ENCODE data around the gene THAP4. TPM values are rescaled to one million over a fixed set of nuclear protein-coding genes. Genes with fewer than 3 reads are reported as not detected.
A peak's percentile ranks its signal among the peaks of the same experiment; 100 is the strongest.

Gene THAP4
- total and polyA plus RNA-seq, 8 donors: 22.4 to 42.9 (median 27.1) TPM

GRCh38 chr2:241538838-241539615 is 97.9 kb downstream of the THAP4 start:
- FAIRE-seq (no peak), DNase-seq (peak in 1 of 6 donors; percentile 25), ATAC-seq (no peak)
- intact Hi-C loops (cut with DNase I): no loop called here
- WGBS, 2 donors: 87 to 90% methylated on average over 15 of the region's 15 CpGs
- no peaks in the 10 kb centered on the region for H3K27me3 ChIP-seq
- H3K27ac ChIP-seq: no peak overlapping the region
- peaks cover 0 to 6% (median 4%) of the 10 kb centered on the region in 3 donors for H3K4me1 ChIP-seq
- H3K9me3 ChIP-seq: no peaks in the 10 kb centered on the region
- no peak for TF ChIP-seq CTCF (IDR thresholded peaks at IDR 0.05)
- no peak overlapping the region for H3K4me3 ChIP-seq
- no peaks in the 10 kb centered on the region for H3K36me3 ChIP-seq

DNA sequence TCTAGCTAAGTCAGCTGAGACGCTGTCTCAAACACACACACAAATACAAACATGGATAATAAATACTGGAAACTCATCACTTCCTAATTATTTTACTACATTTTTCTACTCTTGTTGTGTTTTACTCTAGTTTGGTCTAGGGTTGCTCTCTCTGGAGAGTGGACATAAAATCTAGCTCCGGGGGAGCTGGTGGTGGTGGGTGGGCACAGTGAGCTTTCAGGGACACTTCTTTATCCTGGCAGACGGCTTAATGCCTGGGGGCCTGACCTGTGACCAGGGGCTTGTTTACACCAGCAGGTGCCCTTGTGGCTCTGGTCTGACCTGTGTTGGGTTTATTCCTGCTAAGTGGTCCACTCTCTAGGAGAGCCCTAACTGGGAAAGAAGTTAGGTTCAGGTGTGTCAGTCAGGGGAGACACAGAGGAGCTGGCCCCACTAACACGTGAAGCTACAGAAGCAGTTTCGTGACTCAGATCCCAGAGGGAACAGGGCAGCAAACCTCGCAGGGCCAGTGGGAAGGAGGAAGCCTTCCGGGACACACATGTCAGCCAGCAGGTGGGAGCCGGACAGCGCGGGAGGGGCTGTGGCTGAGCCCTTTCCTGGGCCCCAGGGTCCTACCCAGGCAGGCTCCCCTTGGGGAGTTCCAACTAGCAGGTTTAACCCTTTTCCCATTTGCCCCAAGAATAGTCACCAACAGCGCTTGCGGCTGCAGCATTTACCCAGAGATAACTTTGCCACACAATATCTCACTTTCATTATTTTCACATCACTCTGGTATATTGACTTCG is 100.9 kb downstream of the THAP4 start:
- peaks cover 0 to 4% (median 3%) of the 10 kb centered on the region in 3 donors for H3K4me1 ChIP-seq
- peak in 1 of 6 donors; percentile 42 for DNase-seq
- 50 to 64% methylated on average over 12 to 13 of the region's 13 CpGs for WGBS, 2 donors
- no peak for FAIRE-seq
- no peaks in the 10 kb centered on the region for H3K27me3 ChIP-seq
- H3K4me3 ChIP-seq: no peak overlapping the region
- no peak overlapping the region for H3K27ac ChIP-seq
- intact Hi-C loops (cut with DNase I): no loop called here
- H3K36me3 ChIP-seq: no peaks in the 10 kb centered on the region
- ATAC-seq: no peak
- no peaks in the 10 kb centered on the region for H3K9me3 ChIP-seq
- no peak for TF ChIP-seq CTCF (IDR thresholded peaks at IDR 0.05)

DNA sequence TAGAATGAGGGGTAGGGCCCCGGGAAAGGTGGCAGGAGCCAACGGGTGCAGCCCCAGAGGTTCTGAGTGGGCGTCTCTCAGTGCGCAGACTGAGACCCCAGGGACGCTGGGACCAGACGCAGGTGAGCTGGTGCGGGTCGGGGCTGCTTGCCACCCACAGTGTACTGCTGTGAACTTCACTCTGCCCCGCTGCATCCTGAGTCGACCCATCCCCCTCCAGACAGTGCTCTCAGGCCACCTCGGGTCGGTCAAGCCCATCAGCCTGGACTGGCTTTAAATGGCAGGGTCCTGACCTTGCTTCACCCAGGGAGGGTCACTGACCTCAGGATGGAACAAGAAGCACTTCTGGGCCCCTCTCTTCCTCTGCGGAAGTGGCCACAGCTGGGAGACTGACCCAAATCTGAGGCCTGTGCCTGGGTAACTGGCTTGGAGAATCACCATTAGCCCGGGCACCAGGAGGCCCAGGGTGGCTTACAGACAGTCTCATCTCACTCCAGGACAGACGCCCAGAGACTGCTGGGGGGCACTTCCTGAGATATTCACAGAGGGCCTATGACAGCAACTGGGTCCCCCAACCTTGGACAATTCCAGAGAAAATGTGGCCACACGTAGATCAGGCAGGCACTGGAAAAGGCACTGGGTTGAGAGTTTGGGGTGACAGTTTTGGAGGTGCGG is 102.1 kb downstream of the THAP4 start:
- Histone ChIP-seq H3K9me3 (no peaks in the 10 kb centered on the region), H3K27ac (no peak overlapping the region), H3K4me3 (no peak overlapping the region), H3K36me3 (no peaks in the 10 kb centered on the region), H3K27me3 (no peaks in the 10 kb centered on the region), H3K4me1 (no peaks in the 10 kb centered on the region)
- ATAC-seq (no peak), FAIRE-seq (no peak), DNase-seq (peak in 1 of 6 donors; percentile 47)
- 81% methylated on average over 17 of the region's 17 CpGs for WGBS, 2 donors
- TF ChIP-seq CTCF (IDR thresholded peaks at IDR 0.05): no peak
- intact Hi-C loops (cut with DNase I): no loop called here

Other genes with a start within 250 kb of the THAP4 start
- 100 to 1,000 TPM in 1 of 6 donors, 10 to 100 TPM in 5; 60.6 to 103 (median 71.7) TPM for gene STK25, start 128.6 kb downstream of the THAP4 start, total RNA-seq
- 100 to 1,000 TPM; 265 to 282 TPM for gene STK25, start 128.6 kb downstream of the THAP4 start, polyA plus RNA-seq
- gene BOK, start 78.4 kb downstream of the THAP4 start, total RNA-seq: 10 to 100 TPM in 5 of 6 donors, 1 to 10 TPM in 1; 10.0 to 24.8 (median 12.6) TPM
- 10 to 100 TPM; 10.1 to 11.5 TPM for gene BOK, start 78.4 kb downstream of the THAP4 start, polyA plus RNA-seq
- 10 to 100 TPM; 22.8 to 65.2 (median 30.4) TPM for gene ATG4B, start 535 bp upstream of the THAP4 start, total RNA-seq
- 100 to 1,000 TPM in 1 of 2 donors, 10 to 100 TPM in 1; 64.6 to 107 TPM for gene ATG4B, start 535 bp upstream of the THAP4 start, polyA plus RNA-seq
- 1 to 10 TPM; 3.7 to 9.4 (median 7.0) TPM for gene DTYMK, start 49.7 kb upstream of the THAP4 start, total RNA-seq
- gene DTYMK, start 49.7 kb upstream of the THAP4 start, polyA plus RNA-seq: 10 to 100 TPM in 1 of 2 donors, 1 to 10 TPM in 1; 9.8 to 11.0 TPM
- 10 to 100 TPM; 14.1 to 28.1 (median 20.7) TPM for gene ING5, start 64.9 kb upstream of the THAP4 start, total RNA-seq
- 10 to 100 TPM; 42.8 to 63.9 TPM for gene ING5, start 64.9 kb upstream of the THAP4 start, polyA plus RNA-seq
- 10 to 100 TPM; 14.9 to 30.5 (median 20.6) TPM for gene D2HGDH, start 97.5 kb upstream of the THAP4 start, total RNA-seq
- gene D2HGDH, start 97.5 kb upstream of the THAP4 start, polyA plus RNA-seq: 100 to 1,000 TPM in 1 of 2 donors, 10 to 100 TPM in 1; 93.1 to 116 TPM
- not detected for gene GAL3ST2, start 139.7 kb upstream of the THAP4 start, total RNA-seq
- gene GAL3ST2, start 139.7 kb upstream of the THAP4 start, polyA plus RNA-seq: not detected
- gene NEU4, start 172.0 kb upstream of the THAP4 start, total RNA-seq: not detected
- under 1 TPM; 0.31 to 0.42 TPM for gene NEU4, start 172.0 kb upstream of the THAP4 start, polyA plus RNA-seq
- gene PDCD1, start 221.7 kb upstream of the THAP4 start, total RNA-seq: under 1 TPM in 5 of 6 donors, not detected in 1; 0.14 to 0.63 (median 0.29) TPM
- under 1 TPM; 0.09 to 0.23 TPM for gene PDCD1, start 221.7 kb upstream of the THAP4 start, polyA plus RNA-seq
- not detected for gene RTP5, start 232.6 kb upstream of the THAP4 start, total RNA-seq
- gene RTP5, start 232.6 kb upstream of the THAP4 start, polyA plus RNA-seq: under 1 TPM; 0.02 to 0.19 TPM